Measurements from ENCODE around the gene KLK11.

Gene KLK11

GRCh38 chr19:51047031-51047335 is 20.6 kb upstream of the KLK11 start:
- Histone ChIP-seq H3K9me2 (replicated peaks; ENCODE audit: low read depth, low read length) (no peaks in the 10 kb centered on the region), H3K9me3 (ENCODE audit: insufficient read depth, low read depth, low read length) (no peaks in the 10 kb centered on the region), H3F3A (ENCODE audit: low read depth) (no peaks in the 10 kb centered on the region), H3K36me3 (ENCODE audit: insufficient read depth, low read length) (no peaks in the 10 kb centered on the region), H4K20me1 (ENCODE audit: insufficient read depth, low read length, poor library complexity, severe bottlenecking) (no peaks in the 10 kb centered on the region), H3K4me3 (ENCODE audit: low read length, poor library complexity, severe bottlenecking) (no peak overlapping the region), H3K27me3 (ENCODE audit: insufficient read depth, low read length, poor library complexity, severe bottlenecking) (no peaks in the 10 kb centered on the region), H3K4me1 (ENCODE audit: insufficient read depth, low read length, poor library complexity, severe bottlenecking) (no peaks in the 10 kb centered on the region), H2AFZ (ENCODE audit: low read length) (no peak overlapping the region), H3K9ac (ENCODE audit: low read depth, low read length, poor library complexity, severe bottlenecking) (no peak overlapping the region), H3K4me2 (ENCODE audit: low read depth, low read length, poor library complexity, severe bottlenecking) (no peak overlapping the region), H3K79me2 (ENCODE audit: insufficient read depth, low read length) (no peaks in the 10 kb centered on the region)
- no peak for TF ChIP-seq CTCF (conservative IDR thresholded peaks at IDR 0.05; ENCODE audit: low read length)
- no peak for TF ChIP-seq EZH2phosphoT487 (IDR thresholded peaks at IDR 0.05; ENCODE audit: borderline replicate concordance)

GRCh38 chr19:51044327-51044726 is 17.9 kb upstream of the KLK11 start:
- H3K4me1 ChIP-seq (ENCODE audit: insufficient read depth, low read length, poor library complexity, severe bottlenecking): no peaks in the 10 kb centered on the region
- no peaks in the 10 kb centered on the region for H4K20me1 ChIP-seq (ENCODE audit: insufficient read depth, low read length, poor library complexity, severe bottlenecking)
- no peak overlapping the region for H3K4me3 ChIP-seq (ENCODE audit: low read length, poor library complexity, severe bottlenecking)
- no peaks in the 10 kb centered on the region for H3K9me2 ChIP-seq (replicated peaks; ENCODE audit: low read depth, low read length)
- no peaks in the 10 kb centered on the region for H3K27me3 ChIP-seq (ENCODE audit: insufficient read depth, low read length, poor library complexity, severe bottlenecking)
- no peak for TF ChIP-seq EZH2phosphoT487 (IDR thresholded peaks at IDR 0.05; ENCODE audit: borderline replicate concordance)
- TF ChIP-seq CTCF (conservative IDR thresholded peaks at IDR 0.05; ENCODE audit: low read length): no peak
- no peak overlapping the region for H3K9ac ChIP-seq (ENCODE audit: low read depth, low read length, poor library complexity, severe bottlenecking)
- H3K4me2 ChIP-seq (ENCODE audit: low read depth, low read length, poor library complexity, severe bottlenecking): no peak overlapping the region
- no peak overlapping the region for H2AFZ ChIP-seq (ENCODE audit: low read length)
- H3K9me3 ChIP-seq (ENCODE audit: insufficient read depth, low read depth, low read length): no peaks in the 10 kb centered on the region; the same call in 1 of the 2 replicates
- no peaks in the 10 kb centered on the region for H3K36me3 ChIP-seq (ENCODE audit: insufficient read depth, low read length)
- H3F3A ChIP-seq (ENCODE audit: low read depth): no peaks in the 10 kb centered on the region
- no peaks in the 10 kb centered on the region for H3K79me2 ChIP-seq (ENCODE audit: insufficient read depth, low read length)

- Histone ChIP-seq H3K9ac (ENCODE audit: low read depth, low read length, poor library complexity, severe bottlenecking) (no peak overlapping the region), H3K4me3 (ENCODE audit: low read length, poor library complexity, severe bottlenecking) (no peak overlapping the region), H3K36me3 (ENCODE audit: insufficient read depth, low read length) (no peaks in the 10 kb centered on the region), H4K20me1 (ENCODE audit: insufficient read depth, low read length, poor library complexity, severe bottlenecking) (no peaks in the 10 kb centered on the region), H3K79me2 (ENCODE audit: insufficient read depth, low read length) (no peaks in the 10 kb centered on the region), H3K4me1 (ENCODE audit: insufficient read depth, low read length, poor library complexity, severe bottlenecking) (no peaks in the 10 kb centered on the region), H2AFZ (ENCODE audit: low read length) (no peak overlapping the region), H3F3A (ENCODE audit: low read depth) (no peaks in the 10 kb centered on the region), H3K27me3 (ENCODE audit: insufficient read depth, low read length, poor library complexity, severe bottlenecking) (no peaks in the 10 kb centered on the region), H3K9me2 (replicated peaks; ENCODE audit: low read depth, low read length) (no peaks in the 10 kb centered on the region), H3K9me3 (ENCODE audit: insufficient read depth, low read depth, low read length) (no peaks in the 10 kb centered on the region; the same call in 1 of the 2 replicates), H3K4me2 (ENCODE audit: low read depth, low read length, poor library complexity, severe bottlenecking) (no peak overlapping the region)
- no peak for TF ChIP-seq EZH2phosphoT487 (IDR thresholded peaks at IDR 0.05; ENCODE audit: borderline replicate concordance)
- TF ChIP-seq CTCF (conservative IDR thresholded peaks at IDR 0.05; ENCODE audit: low read length): no peak
Observed at GRCh38 chr19:51043497-51043896, 17.1 kb upstream of the KLK11 start.

All from Loucy (cell line).